BLaER1 treated with 17β-estradiol and CSF1 and Interleukin-3, amounts not matched to agents 10 nM and 100 nM (cell line): Measurements from ENCODE around the gene TLR10.

ENCODE experiments used
- H3K27ac ChIP-seq, 11 experiments: shearing (Covaris generic); formaldehyde crosslinking; 2 replicates each; pipeline ENCODE4 v1.8.1; 2022
- H3K27me3 ChIP-seq, 11 experiments: shearing (Covaris generic); formaldehyde crosslinking; 2 replicates each; pipeline ENCODE4 v1.8.1; 2022
- H3K36me3 ChIP-seq, 11 experiments: shearing (Covaris generic); formaldehyde crosslinking; 2 replicates each; pipeline ENCODE4 v1.8.1; 2022
- H3K4me1 ChIP-seq, 10 experiments: shearing (Covaris generic); formaldehyde crosslinking; 2 replicates each; pipeline ENCODE4 v1.8.1; 2022
- H3K4me2 ChIP-seq, 11 experiments: shearing (Covaris generic); formaldehyde crosslinking; 2 replicates each; pipeline ENCODE4 v1.8.1; 2022
- H3K4me3 ChIP-seq, 10 experiments: shearing (Covaris generic); formaldehyde crosslinking; 2 replicates each; pipeline ENCODE4 v1.8.1; 2022
- H3K9ac ChIP-seq, 11 experiments: shearing (Covaris generic); formaldehyde crosslinking; 2 replicates each; pipeline ENCODE4 v1.8.1; 2022
- H3K9me3 ChIP-seq, 11 experiments: shearing (Covaris generic); formaldehyde crosslinking; replicated peaks in 1 of 11; 2 replicates each; pipeline ENCODE4 v1.8.1; 2022
- H4K20me1 ChIP-seq, 11 experiments: shearing (Covaris generic); formaldehyde crosslinking; 2 replicates each; pipeline ENCODE4 v1.8.1; 2022
- Cebpa-rat ChIP-seq, 11 experiments: shearing (Covaris generic); IDR thresholded peaks; 2 replicates each; pipeline ENCODE4 v1.8.1; 2022

Gene TLR10

GRCh38 chr4:38752941-38753806, 29.6 kb downstream of the TLR10 start:
- Histone ChIP-seq H4K20me1 (no peaks in the 10 kb centered on the region), H3K36me3 (peaks cover 0 to 33% (median 0%) of the 10 kb centered on the region in 11 experiments; a peak in 8 of 22 replicates), H3K4me2 (peak overlapping the region; percentile 75 to 89 (median 82)), H3K9me3 (peaks cover 9 to 25% (median 16%) of the 10 kb centered on the region in 11 experiments), H3K27ac (peak overlapping the region; percentile 35 to 83 (median 77)), H3K9ac (peak overlapping the region; percentile 28 to 73 (median 63)), H3K4me1 (peaks cover 51 to 77% (median 59%) of the 10 kb centered on the region in 10 experiments), H3K4me3 (peak overlapping the region in 8 of 10 experiments; percentile 19 to 60 (median 48); a peak in 14 of 20 replicates), H3K27me3 (no peaks in the 10 kb centered on the region)
- TF ChIP-seq Cebpa-rat (IDR thresholded peaks at IDR 0.05) = no peak

GRCh38 chr4:38752372-38752940, 30.3 kb downstream of the TLR10 start:
- H3K27me3 ChIP-seq = no peaks in the 10 kb centered on the region
- peak overlapping the region in 8 of 10 experiments; percentile 19 to 60 (median 48); a peak in 15 of 20 replicates for H3K4me3 ChIP-seq
- H4K20me1 ChIP-seq = no peaks in the 10 kb centered on the region
- peaks cover 44 to 69% (median 52%) of the 10 kb centered on the region in 10 experiments for H3K4me1 ChIP-seq
- H3K9ac ChIP-seq = peak overlapping the region; percentile 28 to 73 (median 63); a peak in 21 of 22 replicates
- peaks cover 16 to 33% (median 23%) of the 10 kb centered on the region in 11 experiments for H3K9me3 ChIP-seq
- no peak for TF ChIP-seq Cebpa-rat (IDR thresholded peaks at IDR 0.05)
- peaks cover 0 to 40% (median 7%) of the 10 kb centered on the region in 11 experiments; a peak in 14 of 22 replicates for H3K36me3 ChIP-seq
- H3K4me2 ChIP-seq = peak overlapping the region; percentile 75 to 89 (median 82)
- peak overlapping the region; percentile 35 to 83 (median 77); a peak in 21 of 22 replicates for H3K27ac ChIP-seq

- H3K9me3 ChIP-seq = peaks cover 26 to 42% (median 33%) of the 10 kb centered on the region in 11 experiments
- no peaks in the 10 kb centered on the region for H4K20me1 ChIP-seq
- peak overlapping the region; percentile 75 to 89 (median 82) for H3K4me2 ChIP-seq
- H3K9ac ChIP-seq = peak overlapping the region in 9 of 11 experiments; percentile 28 to 73 (median 63); a peak in 12 of 22 replicates
- peak overlapping the region in 3 of 10 experiments; percentile 19 to 52 (median 37); a peak in 3 of 20 replicates for H3K4me3 ChIP-seq
- peaks cover 34 to 63% (median 42%) of the 10 kb centered on the region in 10 experiments for H3K4me1 ChIP-seq
- no peaks in the 10 kb centered on the region for H3K27me3 ChIP-seq
- peaks cover 0 to 50% (median 15%) of the 10 kb centered on the region in 11 experiments; a peak in 14 of 22 replicates for H3K36me3 ChIP-seq
- peak overlapping the region in 10 of 11 experiments; percentile 35 to 83 (median 79); a peak in 18 of 22 replicates for H3K27ac ChIP-seq
- no peak for TF ChIP-seq Cebpa-rat (IDR thresholded peaks at IDR 0.05)
These were observed 31.3 kb downstream of the TLR10 start for GRCh38 chr4:38751341-38752010.

GRCh38 chr4:38749336-38749735, 33.5 kb downstream of the TLR10 start:
- Histone ChIP-seq H3K36me3 (peaks cover 0 to 61% (median 15%) of the 10 kb centered on the region in 11 experiments; a peak in 14 of 22 replicates), H3K27ac (no peak overlapping the region)

GRCh38 chr4:38747629-38748028, 35.2 kb downstream of the TLR10 start:
- no peak overlapping the region for H3K9ac ChIP-seq
- peaks cover 33 to 52% (median 39%) of the 10 kb centered on the region in 11 experiments for H3K9me3 ChIP-seq
- H4K20me1 ChIP-seq = no peaks in the 10 kb centered on the region
- H3K4me2 ChIP-seq = peak overlapping the region in 1 of 11 experiments; percentile 91; a peak in 1 of 22 replicates
- peaks cover 35 to 74% (median 50%) of the 10 kb centered on the region in 10 experiments for H3K4me1 ChIP-seq
- TF ChIP-seq Cebpa-rat (IDR thresholded peaks at IDR 0.05) = no peak
- H3K4me3 ChIP-seq = peak overlapping the region in 7 of 10 experiments; percentile 2 to 22 (median 18); a peak in 6 of 20 replicates
- H3K36me3 ChIP-seq = peaks cover 0 to 61% (median 15%) of the 10 kb centered on the region in 11 experiments; a peak in 14 of 22 replicates
- no peak overlapping the region for H3K27ac ChIP-seq
- no peaks in the 10 kb centered on the region for H3K27me3 ChIP-seq

More at GRCh38 chr4:38749336-38749735, 33.5 kb downstream of the TLR10 start:
- Histone ChIP-seq H3K4me2 (no peak overlapping the region; a peak in 1 of 22 replicates), H3K9me3 (peaks cover 33 to 52% (median 39%) of the 10 kb centered on the region in 11 experiments), H3K4me3 (no peak overlapping the region), H3K27me3 (no peaks in the 10 kb centered on the region), H3K9ac (no peak overlapping the region), H4K20me1 (no peaks in the 10 kb centered on the region), H3K4me1 (peaks cover 38 to 71% (median 52%) of the 10 kb centered on the region in 10 experiments)
- no peak for TF ChIP-seq Cebpa-rat (IDR thresholded peaks at IDR 0.05)

GRCh38 chr4:38745881-38746280, 36.9 kb downstream of the TLR10 start:
- Histone ChIP-seq H3K9me3 (peaks cover 33 to 52% (median 39%) of the 10 kb centered on the region in 11 experiments), H3K36me3 (peaks cover 0 to 54% (median 15%) of the 10 kb centered on the region in 11 experiments; a peak in 14 of 22 replicates), H3K4me2 (peak overlapping the region in 3 of 11 experiments; percentile 68 to 93 (median 91); a peak in 5 of 22 replicates), H3K27ac (no peak overlapping the region), H3K4me1 (peaks cover 22 to 63% (median 32%) of the 10 kb centered on the region in 10 experiments), H3K4me3 (peak overlapping the region in 2 of 10 experiments; percentile 28 to 53; a peak in 3 of 20 replicates), H3K9ac (no peak overlapping the region), H3K27me3 (no peaks in the 10 kb centered on the region), H4K20me1 (no peaks in the 10 kb centered on the region)
- no peak for TF ChIP-seq Cebpa-rat (IDR thresholded peaks at IDR 0.05)

GRCh38 chr4:38743866-38744265, 38.9 kb downstream of the TLR10 start:
- Histone ChIP-seq H3K27ac (peak overlapping the region in 10 of 11 experiments; percentile 19 to 79 (median 70); a peak in 18 of 22 replicates), H3K9ac (peak overlapping the region in 10 of 11 experiments; percentile 23 to 76 (median 59); a peak in 16 of 22 replicates), H3K4me2 (peak overlapping the region; percentile 68 to 93 (median 85)), H3K4me3 (peak overlapping the region in 9 of 10 experiments; percentile 33 to 64 (median 53); a peak in 17 of 20 replicates), H3K27me3 (no peaks in the 10 kb centered on the region), H3K4me1 (peaks cover 17 to 52% (median 26%) of the 10 kb centered on the region in 10 experiments), H3K9me3 (peaks cover 28 to 33% (median 33%) of the 10 kb centered on the region in 11 experiments), H4K20me1 (no peaks in the 10 kb centered on the region), H3K36me3 (peaks cover 0 to 35% (median 15%) of the 10 kb centered on the region in 11 experiments; a peak in 14 of 22 replicates)
- TF ChIP-seq Cebpa-rat (IDR thresholded peaks at IDR 0.05) = no peak

- no peak overlapping the region for H3K27ac ChIP-seq
- no peaks in the 10 kb centered on the region for H3K9me3 ChIP-seq
- H3K27me3 ChIP-seq = no peaks in the 10 kb centered on the region
- H3K4me3 ChIP-seq = no peak overlapping the region
- TF ChIP-seq Cebpa-rat (IDR thresholded peaks at IDR 0.05) = no peak
- H3K4me2 ChIP-seq = no peak overlapping the region
- H3K36me3 ChIP-seq = no peaks in the 10 kb centered on the region; a peak in 1 of 22 replicates
- no peaks in the 10 kb centered on the region for H4K20me1 ChIP-seq
- no peak overlapping the region for H3K9ac ChIP-seq
- H3K4me1 ChIP-seq = peaks cover 17 to 33% (median 23%) of the 10 kb centered on the region in 10 experiments
These were observed 42.5 kb downstream of the TLR10 start for GRCh38 chr4:38740303-38740702.
